Thoracic aorta endothelial cell (primary cell): Measurements from ENCODE around the gene OR2L8. TPM values are rescaled to one million over a fixed set of nuclear protein-coding genes. Genes with fewer than 3 reads are reported as not detected.

Source experiments
- small RNA-seq: library from RNA; depleted of rRNA; stranded (forward); fragments of <200 nt; gene quantifications from one replicate; pipeline ENCODE3, GENCODE V24; 2012
- total RNA-seq: library from RNA; depleted of rRNA; stranded (reverse); fragments of >200 nt; gene quantifications from 2 replicates; pipeline ENCODE4 v1.2.3, GENCODE V29; 2012

OR2L8 gene
- not detected in 2 replicates for total RNA-seq

GRCh38 chr1:247948558-247948957, at the start of gene OR2L8:
TSS of gene OR2L8 (plus strand) at chr1:247948858. CDS start at chr1:247948858, 0 bp downstream.

DNA sequence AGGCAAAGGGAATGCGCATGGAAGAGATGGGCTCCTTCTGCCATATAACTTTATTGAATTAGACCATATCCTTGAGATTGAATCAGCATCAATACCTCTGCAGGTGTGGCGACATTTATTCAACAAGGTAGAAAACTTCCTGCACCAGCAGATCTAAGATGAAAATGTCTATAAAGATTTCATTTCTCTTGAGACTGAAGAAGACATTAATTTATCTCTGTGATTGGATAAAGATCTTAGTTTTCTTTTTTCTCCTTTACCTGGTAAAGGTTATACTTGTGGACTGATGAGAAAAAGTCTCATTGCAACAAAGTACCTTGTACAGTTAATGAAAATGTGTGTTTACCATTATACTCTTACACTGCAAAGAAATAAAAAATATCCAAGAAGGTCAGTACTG, 28.7 kb upstream of the OR2L8 start, which contains the start of gene OR2T8:
OR2T8 (plus strand) TSS at position 301 of the 400 bp plus-strand sequence. CDS start 766 bp downstream, outside the sequence.

GRCh38 chr1:247924868-247925267, 23.8 kb upstream of the OR2L8 start, which contains the start of gene OR2AJ1:
TSS of gene OR2AJ1 (plus strand) at chr1:247924889. CDS start at chr1:247933769, 8,880 bp downstream.

GRCh38 chr1:247964933-247965332, 16.3 kb downstream of the OR2L8 start, which contains the start of gene OR2AK2:
TSS of gene OR2AK2 (plus strand) at chr1:247965233. CDS start at chr1:247965377, 144 bp downstream.

Small RNA genes within 50 kb of the gene (small RNA-seq; reads per million reads assigned to genes)
- gene RF00019 = not detected

Other genes with a start within 250 kb of the OR2L8 start
- not detected in 2 replicates for gene OR6F1, start 232.2 kb upstream of the OR2L8 start, total RNA-seq
- gene OR14K1, start 210.2 kb upstream of the OR2L8 start, total RNA-seq = not detected in 2 replicates
- not detected in 2 replicates for gene OR14A2, start 200.7 kb upstream of the OR2L8 start, total RNA-seq
- not detected in 2 replicates for gene OR1C1, start 188.3 kb upstream of the OR2L8 start, total RNA-seq
- not detected in 2 replicates for gene OR14A16, start 124.7 kb upstream of the OR2L8 start, total RNA-seq
- gene OR11L1, start 107.0 kb upstream of the OR2L8 start, total RNA-seq = not detected in 2 replicates
- gene TRIM58, start 91.7 kb upstream of the OR2L8 start, total RNA-seq = 0.40 and 0.43 TPM in 2 replicates
- not detected in 2 replicates for gene OR2W3, start 53.3 kb upstream of the OR2L8 start, total RNA-seq
- not detected in 2 replicates for gene OR2T8, start 28.6 kb upstream of the OR2L8 start, total RNA-seq
- gene OR2AJ1, start 24.0 kb upstream of the OR2L8 start, total RNA-seq = not detected in 2 replicates
- gene OR2AK2, start 16.4 kb downstream of the OR2L8 start, total RNA-seq = not detected in 2 replicates
- gene OR2L5, start 64.8 kb downstream of the OR2L8 start, total RNA-seq = not detected in 2 replicates
- not detected in 2 replicates for gene OR2L2, start 81.2 kb downstream of the OR2L8 start, total RNA-seq
- not detected in 2 replicates for gene OR2L3, start 98.0 kb downstream of the OR2L8 start, total RNA-seq
- not detected in 2 replicates for gene OR2L13, start 146.3 kb downstream of the OR2L8 start, total RNA-seq
- gene OR2M5, start 196.3 kb downstream of the OR2L8 start, total RNA-seq = not detected in 2 replicates
- not detected in 2 replicates for gene OR2M2, start 226.0 kb downstream of the OR2L8 start, total RNA-seq
- gene OR2M3, start 248.4 kb downstream of the OR2L8 start, total RNA-seq = not detected in 2 replicates